ENCODE measurements around the gene PREX1. TPM values are rescaled to one million over a fixed set of nuclear protein-coding genes. Genes with fewer than 3 reads are reported as not detected.

The PREX1 gene
- polyA plus RNA-seq, 1 of the 3 experiments (the other 2 are of a cell fraction): 5.3 TPM

GRCh38 chr20:48709744-48710143 lies 118.1 kb downstream of the PREX1 start:
- Histone ChIP-seq H3F3A (replicated peaks; ENCODE audit: insufficient read depth) (no peaks in the 10 kb centered on the region), H3K9me3 (no peaks in the 10 kb centered on the region), H3K27ac (ENCODE audit: low read depth in 2 of 2, low read length in 1 of 2) (no peak overlapping the region), H3K9ac (no peak overlapping the region), H3K4me3 (ENCODE audit: low read depth in 2 of 2, low read length in 1 of 2) (no peak overlapping the region), H2AFZ (ENCODE audit: low read depth) (no peak overlapping the region), H3K27me3 (ENCODE audit: insufficient read depth) (no peaks in the 10 kb centered on the region), H3K9me2 (no peaks in the 10 kb centered on the region), H3K4me1 (ENCODE audit: control insufficient read depth in 1 of 2, insufficient read depth in 2 of 2, low read depth in 1 of 2, low read length in 1 of 2) (no peaks in the 10 kb centered on the region; a peak in 1 of 4 replicates), H3K4me2 (no peak overlapping the region), H3K79me2 (ENCODE audit: insufficient read depth) (no peaks in the 10 kb centered on the region), H4K20me1 (ENCODE audit: insufficient read depth) (no peaks in the 10 kb centered on the region), H3K36me3 (replicated peaks in 1 of 2; ENCODE audit: control insufficient read depth in 1 of 2, insufficient read depth in 2 of 2, low read length in 1 of 2) (no peaks in the 10 kb centered on the region)
- no peak for DNase-seq
- TF ChIP-seq PBX3 (IDR thresholded peaks at IDR 0.05) (no peak), YY1 (IDR thresholded peaks at IDR 0.05; ENCODE audit: low read depth) (no peak), IRF3 (IDR thresholded peaks at IDR 0.05; ENCODE audit: low read depth, low read length) (no peak)
- ChIA-PET CTCF (interaction anchor here (1.4 kb wide), 1 partner anchor 52 kb away, joined by 6 read pairs; no protein-coding TSS in a partner anchor), POLR2A (no interaction called here)
- WGBS (ENCODE audit: low lambda C conversion rate): 83% methylated on average over 4 of the region's 4 CpGs

- Histone ChIP-seq H2AFZ (ENCODE audit: low read depth) (no peak overlapping the region), H3K36me3 (replicated peaks in 1 of 2; ENCODE audit: control insufficient read depth in 1 of 2, insufficient read depth in 2 of 2, low read length in 1 of 2) (no peaks in the 10 kb centered on the region), H3K9ac (no peak overlapping the region), H3K27ac (ENCODE audit: low read depth in 2 of 2, low read length in 1 of 2) (no peak overlapping the region), H3F3A (replicated peaks; ENCODE audit: insufficient read depth) (no peaks in the 10 kb centered on the region), H3K27me3 (ENCODE audit: insufficient read depth) (no peaks in the 10 kb centered on the region), H3K79me2 (ENCODE audit: insufficient read depth) (no peaks in the 10 kb centered on the region), H3K9me2 (no peaks in the 10 kb centered on the region), H4K20me1 (ENCODE audit: insufficient read depth) (no peaks in the 10 kb centered on the region), H3K4me1 (ENCODE audit: control insufficient read depth in 1 of 2, insufficient read depth in 2 of 2, low read depth in 1 of 2, low read length in 1 of 2) (no peaks in the 10 kb centered on the region; a peak in 1 of 4 replicates), H3K4me2 (no peak overlapping the region), H3K4me3 (ENCODE audit: low read depth in 2 of 2, low read length in 1 of 2) (no peak overlapping the region), H3K9me3 (no peaks in the 10 kb centered on the region)
- ChIA-PET POLR2A (no interaction called here), CTCF (interaction anchor here (1.4 kb wide), 1 partner anchor 51 kb away, joined by 6 read pairs; no protein-coding TSS in a partner anchor)
- DNase-seq: no peak
- 89% methylated on average over 18 of the region's 18 CpGs for WGBS (ENCODE audit: low lambda C conversion rate)
- TF ChIP-seq RXRA (IDR thresholded peaks at IDR 0.05; ENCODE audit: borderline replicate concordance, low read depth) (no peak), FOSL2 (IDR thresholded peaks at IDR 0.05; ENCODE audit: borderline replicate concordance, low read depth) (no peak), TEAD4 (IDR thresholded peaks at IDR 0.05; ENCODE audit: borderline replicate concordance, insufficient read depth) (no peak)
These were observed 118.6 kb downstream of the PREX1 start for GRCh38 chr20:48709058-48709691.

- Histone ChIP-seq H3K9ac (no peak overlapping the region), H2AFZ (ENCODE audit: low read depth) (no peak overlapping the region), H3K4me1 (ENCODE audit: control insufficient read depth in 1 of 2, insufficient read depth in 2 of 2, low read depth in 1 of 2, low read length in 1 of 2) (peaks cover 0 to under 1% of the 10 kb centered on the region in 2 experiments; a peak in 1 of 4 replicates), H3K79me2 (ENCODE audit: insufficient read depth) (no peaks in the 10 kb centered on the region), H4K20me1 (ENCODE audit: insufficient read depth) (no peaks in the 10 kb centered on the region), H3K36me3 (replicated peaks in 1 of 2; ENCODE audit: control insufficient read depth in 1 of 2, insufficient read depth in 2 of 2, low read length in 1 of 2) (no peaks in the 10 kb centered on the region), H3F3A (replicated peaks; ENCODE audit: insufficient read depth) (no peaks in the 10 kb centered on the region), H3K4me3 (ENCODE audit: low read depth in 2 of 2, low read length in 1 of 2) (no peak overlapping the region), H3K27me3 (ENCODE audit: insufficient read depth) (no peaks in the 10 kb centered on the region), H3K27ac (ENCODE audit: low read depth in 2 of 2, low read length in 1 of 2) (no peak overlapping the region), H3K9me3 (no peaks in the 10 kb centered on the region), H3K4me2 (no peak overlapping the region), H3K9me2 (no peaks in the 10 kb centered on the region)
- no peak for DNase-seq
- ChIA-PET CTCF (no interaction called here), POLR2A (no interaction called here)
- WGBS (ENCODE audit: low lambda C conversion rate): 73% methylated on average over 11 of the region's 11 CpGs
- no peak for TF ChIP-seq CHD2 (IDR thresholded peaks at IDR 0.05; ENCODE audit: low read length, partially characterized antibody)
- no peak for TF ChIP-seq TCF12 (IDR thresholded peaks at IDR 0.05)
- no peak for TF ChIP-seq PBX3 (IDR thresholded peaks at IDR 0.05)
- TF ChIP-seq RFX5 (IDR thresholded peaks at IDR 0.05; ENCODE audit: low read length): no peak
- no peak for TF ChIP-seq SIN3A (IDR thresholded peaks at IDR 0.05; ENCODE audit: borderline replicate concordance, low read depth, low read length)
- TF ChIP-seq ELF1 (IDR thresholded peaks at IDR 0.05): no peak
- TF ChIP-seq RAD21 (IDR thresholded peaks at IDR 0.05; ENCODE audit: low read length): no peak
- TF ChIP-seq MAX (IDR thresholded peaks at IDR 0.05; ENCODE audit: low read depth): no peak
- no peak for TF ChIP-seq USF2 (IDR thresholded peaks at IDR 0.05; ENCODE audit: borderline replicate concordance, low read depth, low read length)
These were observed 119.2 kb downstream of the PREX1 start for GRCh38 chr20:48708630-48709029.
